IPS-18a (cell line): ENCODE results near the gene PKN2.

Experiments
- H3K27ac ChIP-seq: one replicate; pipeline ENCODE4 v1.5.1; 2013; ENCODE audit warnings: low read length
- H3K27me3 ChIP-seq: one replicate; pipeline ENCODE4 v1.6.1; 2013; ENCODE audit warnings: mild to moderate bottlenecking, low read length; ENCODE audit not compliant: control insufficient read depth, insufficient read depth
- H3K36me3 ChIP-seq: one replicate; pipeline ENCODE4 v1.6.1; 2013; ENCODE audit warnings: low read depth, low read length; ENCODE audit not compliant: control insufficient read depth
- H3K4me1 ChIP-seq: one replicate; pipeline ENCODE4 v1.6.1; 2013; ENCODE audit warnings: low read depth, low read length; ENCODE audit not compliant: control insufficient read depth
- H3K4me3 ChIP-seq: one replicate; pipeline ENCODE4 v1.5.1; 2013; ENCODE audit warnings: low read length
- H3K9ac ChIP-seq: one replicate; pipeline ENCODE4 v1.6.1; 2013; ENCODE audit warnings: mild to moderate bottlenecking, low read length, moderate library complexity
- H3K9me3 ChIP-seq: one replicate; pipeline ENCODE4 v1.6.1; 2013; ENCODE audit warnings: low read depth, low read length; ENCODE audit not compliant: control insufficient read depth

PKN2 gene

GRCh38 chr1:88683541-88684481 lies at the start of gene PKN2:
PKN2 (plus strand) TSS chr1:88684273; CDS start chr1:88684581, 308 bp downstream.
- Histone ChIP-seq H3K27ac (peak within 1 kb of the TSS; percentile 77), H3K36me3 (peaks cover 2% of the 10 kb centered on the region), H3K9me3 (no peaks in the 10 kb centered on the region), H3K4me1 (peaks cover 4% of the 10 kb centered on the region), H3K27me3 (no peaks in the 10 kb centered on the region), H3K4me3 (peak within 1 kb of the TSS; percentile 99), H3K9ac (peak within 1 kb of the TSS; percentile 92)

- H3K9me3 ChIP-seq = no peaks in the 10 kb centered on the region
- H3K27me3 ChIP-seq = no peaks in the 10 kb centered on the region
- no peak overlapping the region for H3K27ac ChIP-seq
- H3K4me3 ChIP-seq = no peak overlapping the region
- no peak overlapping the region for H3K9ac ChIP-seq
- H3K4me1 ChIP-seq = no peaks in the 10 kb centered on the region
- H3K36me3 ChIP-seq = no peaks in the 10 kb centered on the region
Measured at GRCh38 chr1:88634538-88634937, 49.5 kb upstream of the PKN2 start.

- H3K27ac ChIP-seq = no peak overlapping the region
- no peak overlapping the region for H3K9ac ChIP-seq
- H3K9me3 ChIP-seq = no peaks in the 10 kb centered on the region
- H3K36me3 ChIP-seq = no peaks in the 10 kb centered on the region
- no peaks in the 10 kb centered on the region for H3K27me3 ChIP-seq
- H3K4me3 ChIP-seq = no peak overlapping the region
- H3K4me1 ChIP-seq = no peaks in the 10 kb centered on the region
Measured at GRCh38 chr1:88640060-88640459, 44.0 kb upstream of the PKN2 start.

GRCh38 chr1:88645886-88646285 lies 38.2 kb upstream of the PKN2 start:
- Histone ChIP-seq H3K9me3 (no peaks in the 10 kb centered on the region), H3K4me3 (no peak overlapping the region), H3K27me3 (no peaks in the 10 kb centered on the region), H3K36me3 (no peaks in the 10 kb centered on the region), H3K27ac (no peak overlapping the region), H3K4me1 (peaks cover 30% of the 10 kb centered on the region), H3K9ac (no peak overlapping the region)

GRCh38 chr1:88646476-88647248 lies 37.4 kb upstream of the PKN2 start:
- Histone ChIP-seq H3K9me3 (no peaks in the 10 kb centered on the region), H3K36me3 (no peaks in the 10 kb centered on the region), H3K27me3 (no peaks in the 10 kb centered on the region), H3K4me1 (peaks cover 30% of the 10 kb centered on the region), H3K9ac (no peak overlapping the region), H3K4me3 (no peak overlapping the region), H3K27ac (no peak overlapping the region)

- Histone ChIP-seq H3K9me3 (no peaks in the 10 kb centered on the region), H3K36me3 (no peaks in the 10 kb centered on the region), H3K4me1 (peaks cover 30% of the 10 kb centered on the region), H3K4me3 (no peak overlapping the region), H3K27ac (no peak overlapping the region), H3K9ac (no peak overlapping the region), H3K27me3 (no peaks in the 10 kb centered on the region)
Measured at GRCh38 chr1:88647249-88647645, 36.8 kb upstream of the PKN2 start.

- Histone ChIP-seq H3K27me3 (no peaks in the 10 kb centered on the region), H3K9me3 (no peaks in the 10 kb centered on the region), H3K27ac (no peak overlapping the region), H3K4me3 (no peak overlapping the region), H3K9ac (no peak overlapping the region), H3K4me1 (peaks cover 30% of the 10 kb centered on the region), H3K36me3 (no peaks in the 10 kb centered on the region)
Measured at GRCh38 chr1:88647749-88648415, 36.2 kb upstream of the PKN2 start.

- H3K4me3 ChIP-seq = no peak overlapping the region
- no peak overlapping the region for H3K9ac ChIP-seq
- no peaks in the 10 kb centered on the region for H3K27me3 ChIP-seq
- no peaks in the 10 kb centered on the region for H3K36me3 ChIP-seq
- H3K4me1 ChIP-seq = peaks cover 30% of the 10 kb centered on the region
- no peak overlapping the region for H3K27ac ChIP-seq
- no peaks in the 10 kb centered on the region for H3K9me3 ChIP-seq
Measured at GRCh38 chr1:88648706-88649105, 35.4 kb upstream of the PKN2 start.

- no peak overlapping the region for H3K9ac ChIP-seq
- H3K27ac ChIP-seq = no peak overlapping the region
- no peaks in the 10 kb centered on the region for H3K9me3 ChIP-seq
- H3K36me3 ChIP-seq = no peaks in the 10 kb centered on the region
- H3K27me3 ChIP-seq = no peaks in the 10 kb centered on the region
- H3K4me1 ChIP-seq = peaks cover 30% of the 10 kb centered on the region
- no peak overlapping the region for H3K4me3 ChIP-seq
Measured at GRCh38 chr1:88649932-88650331, 34.1 kb upstream of the PKN2 start.

- H3K4me1 ChIP-seq = peaks cover 30% of the 10 kb centered on the region
- H3K27ac ChIP-seq = no peak overlapping the region
- H3K36me3 ChIP-seq = no peaks in the 10 kb centered on the region
- H3K9me3 ChIP-seq = no peaks in the 10 kb centered on the region
- H3K4me3 ChIP-seq = no peak overlapping the region
- no peaks in the 10 kb centered on the region for H3K27me3 ChIP-seq
- no peak overlapping the region for H3K9ac ChIP-seq
Measured at GRCh38 chr1:88650676-88651418, 33.2 kb upstream of the PKN2 start.

GRCh38 chr1:88655140-88655539 lies 28.9 kb upstream of the PKN2 start:
- H3K9me3 ChIP-seq = no peaks in the 10 kb centered on the region
- H3K9ac ChIP-seq = no peak overlapping the region
- no peaks in the 10 kb centered on the region for H3K36me3 ChIP-seq
- no peaks in the 10 kb centered on the region for H3K4me1 ChIP-seq
- H3K27ac ChIP-seq = no peak overlapping the region
- H3K4me3 ChIP-seq = no peak overlapping the region
- no peaks in the 10 kb centered on the region for H3K27me3 ChIP-seq
